SU-DHL-6 (cell line): ENCODE results near the gene LY6G6C.

Experiments
- H2AFZ ChIP-seq: fragments of 200-600 bp; sonication (generic); 2 replicates; pipeline ENCODE4 v1.6.1; 2014; ENCODE audit warnings: low read depth, mild to moderate bottlenecking, moderate library complexity, mixed read lengths, antibody characterized with exemption, low read length; ENCODE audit not compliant: severe bottlenecking
- H3F3A ChIP-seq: fragments of 200-600 bp; shearing (Covaris generic); 2 replicates; pipeline ENCODE4 v1.6.0; 2016; ENCODE audit warnings: antibody characterized with exemption, mild to moderate bottlenecking; ENCODE audit not compliant: insufficient read depth
- H3K27ac ChIP-seq: fragments of 200-600 bp; sonication (generic); 2 replicates; pipeline ENCODE4 v1.5.1; 2016; ENCODE audit warnings: low read depth, mild to moderate bottlenecking, low read length, moderate library complexity, mixed read lengths
- H3K27me3 ChIP-seq: fragments of 200-600 bp; sonication (generic), shearing (Covaris generic); 2 replicates; pipeline ENCODE4 v1.6.0; 2014; ENCODE audit warnings: mild to moderate bottlenecking, low read length
- H3K36me3 ChIP-seq: fragments of 200-600 bp; sonication (generic); 2 replicates; pipeline ENCODE4 v1.6.1; 2014; ENCODE audit warnings: mild to moderate bottlenecking, low read length, mixed read lengths
- H3K4me2 ChIP-seq: fragments of 300-600, 200-600 bp; shearing (Covaris generic), sonication (generic); 2 replicates; pipeline ENCODE4 v1.6.0; 2014; ENCODE audit warnings: low read length, low read depth, mild to moderate bottlenecking; ENCODE audit not compliant: poor library complexity, severe bottlenecking
- H3K4me3 ChIP-seq: fragments of 200-600 bp; sonication (generic); 2 replicates; pipeline ENCODE4 v1.5.1; 2014; ENCODE audit warnings: antibody characterized with exemption, low read length, mild to moderate bottlenecking, mixed read lengths; ENCODE audit not compliant: insufficient read depth, poor library complexity, severe bottlenecking
- H3K79me2 ChIP-seq: fragments of 200-600 bp; sonication (generic); 2 replicates; pipeline ENCODE4 v1.6.1; 2014; ENCODE audit warnings: mild to moderate bottlenecking, low read length, moderate library complexity; ENCODE audit not compliant: insufficient read depth
- H3K9ac ChIP-seq: fragments of 200-600 bp; sonication (generic); 2 replicates; pipeline ENCODE4 v1.7.0; 2014; ENCODE audit warnings: mild to moderate bottlenecking, low read length
- H3K9me2 ChIP-seq: fragments of 200-600 bp; sonication (generic); replicated peaks from 2 replicates; pipeline ENCODE4 v1.6.1; 2014; ENCODE audit warnings: low read length; ENCODE audit not compliant: insufficient read depth
- H3K9me3 ChIP-seq: fragments of 200-600 bp; sonication (generic); 2 replicates; pipeline ENCODE4 v1.6.1; 2014; ENCODE audit warnings: low read length, mixed read lengths; ENCODE audit not compliant: insufficient read depth
- H4K20me1 ChIP-seq: fragments of 200-600 bp; sonication (generic); 2 replicates; pipeline ENCODE4 v1.6.1; 2014; ENCODE audit warnings: low read depth, mild to moderate bottlenecking, antibody characterized with exemption, low read length, moderate library complexity, mixed read lengths
- CTCF ChIP-seq: fragments of 200-600 bp; sonication (generic); IDR thresholded peaks from one replicate; pipeline ENCODE4 v1.5.1; 2017; ENCODE audit warnings: antibody characterized with exemption, mild to moderate bottlenecking, low read length, moderate library complexity; ENCODE audit not compliant: insufficient read depth, poor library complexity, severe bottlenecking
- EZH2phosphoT487 ChIP-seq: fragments of 200-600 bp; sonication (generic), shearing (Covaris generic); conservative IDR thresholded peaks from 2 replicates; pipeline ENCODE4 v1.6.1; 2018; ENCODE audit warnings: mild to moderate bottlenecking, antibody characterized with exemption, low read length, moderate library complexity, mixed read lengths

Gene LY6G6C

GRCh38 chr6:31765559-31765909 is 44.0 kb upstream of the LY6G6C start:
- Histone ChIP-seq H3K27ac (no peak overlapping the region), H3K36me3 (peaks cover 6% of the 10 kb centered on the region; the same call in 1 of the 2 replicates), H2AFZ (no peak overlapping the region), H3K9me2 (no peaks in the 10 kb centered on the region), H3K4me3 (no peak overlapping the region), H3K9me3 (no peaks in the 10 kb centered on the region), H3K27me3 (no peaks in the 10 kb centered on the region), H3K79me2 (no peaks in the 10 kb centered on the region), H3K4me2 (no peak overlapping the region), H3K9ac (no peak overlapping the region), H3F3A (peaks cover 8% of the 10 kb centered on the region), H4K20me1 (no peaks in the 10 kb centered on the region)
- TF ChIP-seq CTCF (no peak), EZH2phosphoT487 (no peak)

GRCh38 chr6:31764198-31764597 is 42.7 kb upstream of the LY6G6C start:
- H3K79me2 ChIP-seq, result no peaks in the 10 kb centered on the region
- no peaks in the 10 kb centered on the region for H3K9me2 ChIP-seq
- no peaks in the 10 kb centered on the region for H3K27me3 ChIP-seq
- H4K20me1 ChIP-seq, result no peaks in the 10 kb centered on the region
- no peak overlapping the region for H3K9ac ChIP-seq
- no peak overlapping the region for H3K4me3 ChIP-seq
- no peak overlapping the region for H2AFZ ChIP-seq
- H3K36me3 ChIP-seq, result peaks cover 7% of the 10 kb centered on the region; the same call in 1 of the 2 replicates
- no peaks in the 10 kb centered on the region for H3K9me3 ChIP-seq
- peaks cover 8% of the 10 kb centered on the region for H3F3A ChIP-seq
- no peak for TF ChIP-seq CTCF
- TF ChIP-seq EZH2phosphoT487, result no peak
- no peak overlapping the region for H3K27ac ChIP-seq
- H3K4me2 ChIP-seq, result no peak overlapping the region

DNA sequence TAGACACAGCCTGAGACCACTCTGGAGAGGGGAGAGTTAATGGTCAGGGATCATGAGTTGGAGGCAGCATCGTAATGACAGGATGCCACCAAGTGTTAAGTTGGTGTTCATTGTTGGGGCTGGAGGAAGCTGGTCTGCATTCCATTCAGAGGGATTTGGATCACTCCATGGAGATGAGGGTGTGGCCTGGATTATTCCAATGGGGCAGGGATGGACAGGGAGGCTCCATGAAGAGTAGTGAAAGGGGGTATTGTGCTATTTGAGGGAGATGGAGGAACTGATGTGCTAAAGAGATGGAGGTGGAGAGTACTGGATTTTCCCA is 42.0 kb upstream of the LY6G6C start:
- no peak overlapping the region for H3K4me2 ChIP-seq

More for the DNA sequence above, 42.0 kb upstream of the LY6G6C start:
- H3F3A ChIP-seq, result peaks cover 8% of the 10 kb centered on the region
- no peak overlapping the region for H3K4me3 ChIP-seq
- no peak overlapping the region for H3K27ac ChIP-seq
- H3K27me3 ChIP-seq, result no peaks in the 10 kb centered on the region
- no peak overlapping the region for H3K9ac ChIP-seq
- H4K20me1 ChIP-seq, result no peaks in the 10 kb centered on the region
- no peaks in the 10 kb centered on the region for H3K9me3 ChIP-seq
- H3K79me2 ChIP-seq, result no peaks in the 10 kb centered on the region
- TF ChIP-seq CTCF (no peak), EZH2phosphoT487 (no peak)
- H3K9me2 ChIP-seq, result no peaks in the 10 kb centered on the region
- H2AFZ ChIP-seq, result no peak overlapping the region
- H3K36me3 ChIP-seq, result peaks cover 8% of the 10 kb centered on the region; the same call in 1 of the 2 replicates
